Muscle of arm (tissue), 12 donors: ENCODE data around the gene SHANK2. TPM values are rescaled to one million over a fixed set of nuclear protein-coding genes. Genes with fewer than 3 reads are reported as not detected.

ENCODE experiments used
- DNase-seq: peaks from one replicate; pipeline ENCODE4 v3.0.0-alpha.2; 2013
- polyA plus RNA-seq, 12 donors: library from polyadenylated mRNA; unstranded; fragments of 120-200 nt; gene quantifications; one replicate each; pipeline ENCODE4 v1.2.1, GENCODE V29; 2013; ENCODE audit not compliant: insufficient read length in 12 of 12

Gene SHANK2
- polyA plus RNA-seq, 12 donors, result 0.56 to 10.1 (median 1.5) TPM; not detected in 1

GRCh38 chr11:71272161-71272560, 19.8 kb upstream of the SHANK2 start:
- no peak for DNase-seq

GRCh38 chr11:71269603-71270511, 17.5 kb upstream of the SHANK2 start:
- no peak for DNase-seq

- DNase-seq, result no peak
Measured at GRCh38 chr11:71268706-71269321, 16.4 kb upstream of the SHANK2 start.

- DNase-seq, result no peak
Measured at GRCh38 chr11:71267807-71268421, 15.5 kb upstream of the SHANK2 start.

GRCh38 chr11:71266114-71266833, 13.9 kb upstream of the SHANK2 start:
- DNase-seq, result no peak

GRCh38 chr11:71265559-71266092, 13.2 kb upstream of the SHANK2 start:
- DNase-seq, result no peak

GRCh38 chr11:71263386-71263785, 11.0 kb upstream of the SHANK2 start:
- no peak for DNase-seq

GRCh38 chr11:71255800-71256479, 3.6 kb upstream of the SHANK2 start:
- DNase-seq, result no peak

- DNase-seq, result no peak
Measured at GRCh38 chr11:71255323-71255722, 2.9 kb upstream of the SHANK2 start.

GRCh38 chr11:71253794-71254193, 1.4 kb upstream of the SHANK2 start:
- no peak for DNase-seq

- no peak for DNase-seq
Measured at GRCh38 chr11:71252770-71253730, 673 bp upstream of the SHANK2 start.

- no peak for DNase-seq
Measured at GRCh38 chr11:71251761-71252268, 562 bp downstream of the SHANK2 start.

GRCh38 chr11:71251151-71251721, 1.1 kb downstream of the SHANK2 start:
- DNase-seq, result no peak

- no peak for DNase-seq
Measured at GRCh38 chr11:71250523-71251150, 1.7 kb downstream of the SHANK2 start.

- no peak for DNase-seq
Measured at GRCh38 chr11:71249301-71249700, 3.1 kb downstream of the SHANK2 start.

GRCh38 chr11:71248656-71249055, 3.7 kb downstream of the SHANK2 start:
- DNase-seq, result no peak

- no peak for DNase-seq
Measured at GRCh38 chr11:71248251-71248570, 4.2 kb downstream of the SHANK2 start.

- no peak for DNase-seq
Measured at GRCh38 chr11:71247551-71248250, 4.7 kb downstream of the SHANK2 start.
